HG02852 (cell line): Measurements from ENCODE around the gene CUZD1.
"Not testable (repeated sequence)": the region's sequence is repeated elsewhere in the genome, so short reads cannot be mapped to it uniquely, and the experiment has no call there.

Source experiments
- ATAC-seq: cut with Tn5 transposase; IDR thresholded peaks from one replicate; pipeline ENCODE4 v1.9.1; 2021; ENCODE audit warnings: mild to moderate bottlenecking, moderate library complexity; ENCODE audit not compliant: unreplicated experiment

CUZD1 gene, protein sequence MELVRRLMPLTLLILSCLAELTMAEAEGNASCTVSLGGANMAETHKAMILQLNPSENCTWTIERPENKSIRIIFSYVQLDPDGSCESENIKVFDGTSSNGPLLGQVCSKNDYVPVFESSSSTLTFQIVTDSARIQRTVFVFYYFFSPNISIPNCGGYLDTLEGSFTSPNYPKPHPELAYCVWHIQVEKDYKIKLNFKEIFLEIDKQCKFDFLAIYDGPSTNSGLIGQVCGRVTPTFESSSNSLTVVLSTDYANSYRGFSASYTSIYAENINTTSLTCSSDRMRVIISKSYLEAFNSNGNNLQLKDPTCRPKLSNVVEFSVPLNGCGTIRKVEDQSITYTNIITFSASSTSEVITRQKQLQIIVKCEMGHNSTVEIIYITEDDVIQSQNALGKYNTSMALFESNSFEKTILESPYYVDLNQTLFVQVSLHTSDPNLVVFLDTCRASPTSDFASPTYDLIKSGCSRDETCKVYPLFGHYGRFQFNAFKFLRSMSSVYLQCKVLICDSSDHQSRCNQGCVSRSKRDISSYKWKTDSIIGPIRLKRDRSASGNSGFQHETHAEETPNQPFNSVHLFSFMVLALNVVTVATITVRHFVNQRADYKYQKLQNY

DNA sequence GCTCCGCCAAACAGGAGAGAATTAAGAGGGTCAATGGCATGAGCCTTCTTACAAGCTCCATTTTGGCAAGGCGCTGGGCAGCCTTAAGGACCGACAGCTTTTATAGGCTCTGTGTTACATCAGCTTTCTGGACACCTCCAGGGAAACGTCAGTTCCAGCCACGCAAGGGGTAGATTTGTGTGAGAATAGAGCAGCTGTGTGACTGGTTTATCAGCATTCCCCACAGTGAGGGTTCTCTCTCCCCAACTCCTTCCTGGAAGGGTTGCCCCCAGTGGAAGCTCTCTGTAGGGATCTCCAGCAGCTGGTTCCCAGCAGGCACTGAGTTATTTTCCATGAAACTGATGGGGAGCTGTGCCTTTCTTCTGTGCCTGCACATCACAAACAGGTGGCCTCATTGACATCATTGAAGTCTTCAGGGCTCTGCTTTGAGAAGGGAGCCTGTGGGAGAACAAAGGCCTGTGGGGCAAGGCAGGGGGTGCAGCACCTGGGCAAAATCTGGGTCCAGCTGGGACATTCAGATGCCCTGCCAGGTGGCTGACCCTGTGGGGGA lies at the start of gene CUZD1:
Gene CUZD1, minus strand, starts transcription at position 75 of the 550 bp plus-strand sequence. Its CDS starts 14 bp downstream, at position 61.
- no peak for ATAC-seq

DNA sequence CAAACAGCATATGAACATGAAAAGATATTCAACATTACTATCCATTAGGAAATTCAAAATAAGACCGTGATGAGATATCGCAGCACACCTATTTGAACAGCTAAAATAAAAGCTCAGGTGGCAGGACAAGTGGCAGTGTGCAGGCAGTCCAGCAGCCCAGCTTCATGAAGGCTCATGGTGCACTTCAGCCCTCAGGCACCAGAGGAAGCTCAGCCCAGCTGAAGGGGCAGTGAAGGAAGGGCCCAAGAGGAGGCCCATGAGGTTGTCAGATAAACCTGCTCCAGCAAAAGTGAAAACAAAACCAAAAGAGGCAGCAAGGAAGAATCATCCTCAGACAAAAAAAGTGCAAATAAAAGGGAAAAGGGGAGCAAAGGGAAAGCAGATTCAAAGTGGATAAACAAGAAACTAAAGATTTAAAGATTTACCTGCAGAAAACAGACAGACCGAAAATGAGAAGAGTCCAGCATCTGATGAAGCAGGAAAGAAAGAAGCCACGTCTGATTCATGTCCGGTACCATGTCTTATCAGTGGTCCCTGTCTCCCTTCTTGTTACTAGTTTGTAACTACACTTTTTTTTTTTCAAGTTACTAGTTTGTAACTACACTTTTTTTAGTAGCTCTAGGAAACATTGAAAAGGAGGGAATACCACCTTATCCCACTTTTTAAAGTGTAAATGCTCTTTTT lies 48.7 kb upstream of the CUZD1 start:
- no peak for ATAC-seq

DNA sequence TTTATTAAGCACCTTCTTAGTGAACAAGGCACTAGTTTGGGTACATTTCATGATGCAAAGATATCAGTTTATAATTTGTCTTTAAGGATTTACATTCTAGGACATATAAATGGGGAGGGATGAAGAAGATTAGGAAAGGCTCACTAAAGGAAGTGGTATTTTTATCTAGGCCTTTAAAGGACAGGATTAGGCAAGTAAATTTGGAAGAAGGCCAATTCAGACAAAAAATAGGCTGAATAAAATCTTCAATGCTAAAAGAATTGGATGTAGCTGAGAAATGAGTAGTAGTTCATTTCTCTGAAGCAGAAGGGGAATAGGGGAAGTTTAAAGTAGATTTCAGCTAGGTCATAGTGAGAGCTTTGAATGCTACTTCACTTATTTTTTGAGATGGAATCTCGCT lies 38.5 kb upstream of the CUZD1 start:
- no peak for ATAC-seq

DNA sequence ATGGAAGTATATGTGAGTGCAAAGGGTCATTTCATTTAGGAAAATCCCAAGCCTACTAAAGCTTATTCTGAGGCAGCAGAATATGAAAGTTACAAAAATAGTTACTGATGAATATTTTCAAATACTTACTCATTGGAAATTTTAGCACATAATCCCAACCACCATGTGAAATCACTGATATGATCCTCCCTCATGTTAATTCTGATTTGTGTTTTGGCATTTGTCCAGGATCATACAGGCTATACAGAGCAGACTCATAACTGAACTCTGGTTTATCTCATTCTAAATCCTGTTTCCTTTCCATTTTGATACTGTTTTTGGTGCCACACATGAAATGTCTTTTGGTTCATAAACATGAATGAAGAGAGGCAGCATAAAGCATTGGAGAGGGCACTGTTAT lies 37.1 kb upstream of the CUZD1 start:
- ATAC-seq, result no peak

DNA sequence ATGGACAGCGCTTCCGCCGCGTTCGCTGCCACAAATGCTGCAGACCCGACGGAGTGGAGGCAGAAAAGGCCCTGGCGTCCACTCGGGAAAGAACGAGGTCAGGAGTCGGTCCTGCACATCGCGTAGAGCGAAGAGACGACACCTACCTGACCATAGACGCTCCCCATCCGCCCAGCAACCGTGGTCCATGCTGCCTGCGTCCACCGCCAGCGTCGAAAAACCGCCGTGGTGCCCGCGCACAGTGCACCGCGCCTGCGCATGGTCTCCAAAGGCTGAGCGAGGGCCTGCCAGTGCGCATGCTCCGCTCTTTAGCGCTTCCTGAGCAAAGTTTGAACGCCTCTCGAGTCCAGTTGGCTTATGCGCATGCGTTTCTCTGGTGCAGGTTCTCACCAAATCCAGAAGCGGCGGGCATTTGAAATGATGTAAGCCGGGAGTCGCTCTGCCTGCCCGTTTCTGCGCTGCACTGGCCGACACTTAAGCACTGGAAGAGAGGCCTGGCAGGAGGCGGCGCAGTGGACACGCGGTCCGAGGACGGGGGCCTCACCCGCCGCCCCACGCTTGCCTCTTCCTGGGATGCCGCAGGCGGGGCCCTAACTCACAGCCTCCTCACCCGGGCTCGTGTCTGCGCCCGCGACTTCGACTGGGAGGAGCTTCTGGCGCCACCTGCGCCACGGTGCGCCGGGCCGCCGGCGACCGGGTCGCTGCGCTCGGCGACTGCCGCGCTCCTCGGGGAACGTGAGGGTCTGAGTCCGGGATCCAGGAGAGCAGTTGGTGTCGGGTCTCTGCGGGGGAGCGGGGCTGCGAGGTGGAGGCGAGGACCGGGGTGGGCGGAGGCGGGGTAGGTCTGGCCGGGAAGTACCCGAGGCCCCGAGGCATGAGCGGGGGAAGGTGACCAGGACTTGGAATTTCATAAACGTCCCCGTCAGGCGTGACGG lies 33.9 kb upstream of the CUZD1 start, which contains the start of gene FAM24B:
Gene FAM24B, minus strand, starts transcription at position 243 of the 935 bp plus-strand sequence. CDS start 29,066 bp downstream, outside the sequence.
- peak; percentile 81 for ATAC-seq

DNA sequence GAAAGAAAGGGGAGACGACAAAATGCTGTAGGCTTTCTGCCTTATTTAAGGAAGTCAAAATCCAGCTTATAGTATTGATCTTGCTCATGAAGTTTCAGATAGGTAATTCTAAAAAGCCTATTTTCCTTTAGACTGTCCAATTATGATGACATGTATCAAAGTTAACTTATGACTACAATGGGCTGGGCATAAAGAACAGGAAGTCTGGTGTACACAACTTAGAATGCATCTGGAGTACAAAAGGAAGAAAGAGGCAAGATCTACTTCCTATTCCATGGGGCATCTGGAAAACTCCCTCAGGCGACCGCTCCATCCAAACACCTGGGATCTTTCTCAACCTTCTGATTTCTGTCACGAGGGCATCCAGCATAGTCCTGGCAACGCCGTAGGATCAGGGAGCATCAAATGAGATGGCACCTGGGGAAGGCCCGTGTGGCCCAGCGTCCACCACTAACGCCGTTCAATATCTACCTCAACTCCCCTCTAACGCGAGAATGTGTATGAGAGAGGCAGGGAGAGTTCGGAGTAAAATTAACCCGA lies 33.2 kb upstream of the CUZD1 start:
- ATAC-seq, result peak; percentile 13

DNA sequence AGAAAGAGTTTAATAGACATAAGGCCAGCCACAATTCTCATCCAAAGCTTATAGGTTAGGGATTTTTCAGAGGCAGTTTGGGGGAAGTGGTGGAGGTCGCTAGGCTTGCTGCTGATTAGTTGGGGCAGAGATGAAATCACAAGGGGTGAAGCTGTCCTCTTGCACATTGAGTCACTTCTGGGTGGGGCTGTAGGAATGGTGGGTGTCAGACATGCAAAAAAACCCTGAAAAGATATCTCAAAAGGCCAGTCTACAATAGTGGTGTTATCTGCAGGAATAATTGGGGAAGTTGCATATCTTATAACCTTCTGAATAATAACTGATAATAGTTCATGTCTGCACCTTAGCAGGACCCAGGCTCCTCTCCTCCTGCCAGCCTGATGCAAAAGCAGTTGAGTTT lies 31.6 kb upstream of the CUZD1 start:
- ATAC-seq, result no peak

DNA sequence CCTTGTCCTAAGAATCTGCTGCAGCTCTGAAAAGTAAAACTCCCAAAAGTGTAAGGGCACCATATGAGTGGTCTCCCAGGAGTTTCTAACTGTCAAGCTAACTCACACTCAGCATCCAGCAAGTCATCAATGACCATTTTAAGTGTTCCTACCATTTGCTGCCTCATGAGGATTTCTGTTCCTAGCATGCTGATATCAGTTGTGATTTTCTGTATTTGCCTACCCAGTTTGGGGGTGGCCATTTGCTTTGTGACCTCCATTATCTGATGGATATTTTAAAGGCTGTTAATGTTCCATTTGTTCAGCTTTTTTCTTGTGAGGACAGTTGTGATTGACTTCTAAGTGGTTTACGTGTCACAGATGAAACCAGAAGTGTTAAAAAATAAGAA lies 30.8 kb upstream of the CUZD1 start:
- no peak for ATAC-seq

DNA sequence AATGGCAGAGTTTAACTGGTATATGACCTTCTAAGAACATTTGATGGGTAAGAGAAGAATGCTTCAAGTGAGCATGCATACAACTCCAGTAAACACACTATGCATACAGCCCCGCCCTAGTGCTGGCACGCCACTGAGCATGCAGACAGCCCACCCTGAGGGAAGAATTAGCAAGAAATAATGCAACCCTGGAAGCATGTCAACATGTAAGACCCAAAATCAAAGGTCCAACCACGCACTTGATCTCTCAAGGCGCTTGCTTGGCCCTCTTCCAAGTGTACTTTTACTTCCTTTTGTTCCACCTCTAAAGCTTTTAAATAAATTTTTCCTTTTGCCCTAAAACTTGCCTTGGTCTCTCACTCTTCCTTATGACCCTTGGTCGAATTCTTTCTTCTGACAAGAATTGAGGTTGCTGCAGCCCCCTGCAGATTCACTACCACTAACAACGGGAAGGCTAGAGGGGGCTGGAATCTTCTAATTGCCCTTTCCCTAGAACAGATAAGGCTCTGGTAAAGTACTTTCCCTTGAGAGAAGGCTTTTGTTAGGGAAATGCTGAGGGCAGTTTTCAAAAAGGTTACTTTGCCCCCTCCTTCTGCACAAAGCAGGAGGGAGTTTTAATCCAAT lies 30.3 kb upstream of the CUZD1 start:
- ATAC-seq, result no peak

DNA sequence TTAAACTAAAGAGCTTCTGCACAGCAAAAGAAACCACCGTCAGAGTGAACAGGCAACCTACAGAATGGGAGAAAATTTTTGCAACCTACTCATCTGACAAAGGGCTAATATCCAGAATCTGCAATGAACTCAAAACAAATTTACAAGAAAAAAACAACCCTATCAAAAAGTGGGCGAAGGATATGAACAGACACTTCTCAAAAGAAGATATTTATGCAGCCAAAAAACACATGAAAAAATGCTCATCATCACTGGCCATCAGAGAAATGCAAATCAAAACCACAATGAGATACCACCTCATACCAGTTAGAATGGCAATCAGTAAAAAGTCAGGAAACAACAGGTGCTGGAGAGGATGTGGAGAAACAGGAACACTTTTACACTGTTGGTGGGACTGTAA lies 26.3 kb upstream of the CUZD1 start:
- ATAC-seq, result not testable (repeated sequence)

DNA sequence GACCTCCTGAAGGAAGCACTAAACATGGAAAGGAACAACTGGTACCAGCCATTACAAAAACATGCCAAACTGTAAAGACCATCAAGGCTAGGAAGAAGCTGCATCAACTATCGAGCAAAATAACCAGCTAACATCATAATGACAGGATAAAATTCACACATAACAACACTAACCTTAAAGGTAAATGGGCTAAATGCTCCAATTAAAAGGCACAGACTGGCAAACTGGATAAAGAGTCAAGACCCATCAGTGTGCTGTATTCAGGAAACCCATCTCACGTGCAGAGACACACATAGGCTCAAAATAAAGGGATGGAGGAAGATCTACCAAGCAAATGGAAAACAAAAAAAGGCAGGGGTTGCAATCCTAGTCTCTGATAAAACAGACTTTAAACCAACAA lies 23.1 kb upstream of the CUZD1 start:
- not testable (repeated sequence) for ATAC-seq

DNA sequence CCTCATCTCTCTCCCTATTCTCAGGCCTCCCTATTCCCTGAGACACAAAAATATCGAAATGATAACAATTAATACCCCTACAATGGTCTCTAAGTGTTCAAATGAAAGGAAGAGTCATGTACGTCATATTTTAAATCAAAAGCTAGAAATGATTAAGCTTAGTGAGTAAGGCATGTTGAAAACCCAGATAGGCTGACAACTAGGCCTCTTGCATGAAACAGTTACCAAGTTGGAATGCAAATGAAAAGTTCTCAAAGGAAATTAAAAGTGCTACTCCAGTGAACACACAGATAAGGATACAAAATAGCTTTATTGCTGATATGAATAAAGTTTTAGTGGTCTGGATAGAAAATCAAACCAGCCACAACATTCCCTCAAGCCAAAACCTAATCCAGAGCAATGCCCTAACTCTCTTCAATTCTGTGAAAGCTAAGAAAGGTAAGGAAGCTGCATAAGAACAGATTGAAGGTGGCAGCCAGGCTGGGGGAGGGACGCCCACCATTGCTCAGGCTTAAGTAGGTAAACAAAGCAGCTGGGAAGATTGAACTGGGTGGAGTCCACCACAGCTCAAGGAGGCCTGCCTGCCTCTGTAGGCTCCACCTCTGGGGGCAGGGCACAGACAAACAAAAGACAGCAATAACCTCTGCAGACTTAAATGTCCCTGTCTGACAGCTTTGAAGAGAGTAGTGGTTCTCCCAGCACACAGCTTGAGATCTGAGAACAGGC lies 21.3 kb upstream of the CUZD1 start:
- not testable (repeated sequence) for ATAC-seq

DNA sequence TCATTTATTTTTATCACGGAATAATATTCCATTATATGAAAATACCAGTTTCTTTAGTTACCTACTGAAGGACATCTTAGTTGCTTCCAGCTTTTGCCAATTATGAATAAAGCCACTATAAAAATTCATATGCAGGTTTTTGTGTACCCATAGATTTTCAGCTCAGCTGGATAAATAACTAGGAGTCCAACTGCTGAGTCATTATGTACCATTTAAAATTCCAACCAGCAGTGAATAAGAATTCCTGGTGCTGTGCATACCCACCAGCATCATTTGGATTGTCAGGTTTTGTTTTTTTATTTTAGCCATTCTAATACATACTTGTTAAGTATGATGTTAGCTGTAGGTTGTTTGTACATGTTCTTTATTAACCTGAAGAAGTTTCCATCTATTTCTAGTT lies 19.2 kb upstream of the CUZD1 start:
- no peak for ATAC-seq

DNA sequence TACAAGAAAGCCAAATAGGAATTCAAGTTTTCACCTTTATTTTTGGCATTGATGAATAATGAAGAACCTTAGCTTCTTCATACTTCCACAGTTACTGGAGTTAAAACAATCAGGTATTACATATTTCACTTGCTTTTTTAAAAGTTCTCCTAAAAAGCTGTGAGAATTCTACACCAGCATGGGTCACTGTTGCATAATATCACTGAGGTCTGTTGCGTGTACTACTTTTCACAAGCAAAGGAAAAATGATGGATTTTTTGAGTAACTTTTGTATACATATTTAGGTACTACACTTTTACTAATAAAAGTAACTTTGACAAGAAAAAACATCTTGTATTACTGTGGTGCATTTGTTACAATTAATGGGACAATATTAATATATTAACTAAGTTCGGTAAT lies 18.5 kb upstream of the CUZD1 start:
- ATAC-seq, result no peak

DNA sequence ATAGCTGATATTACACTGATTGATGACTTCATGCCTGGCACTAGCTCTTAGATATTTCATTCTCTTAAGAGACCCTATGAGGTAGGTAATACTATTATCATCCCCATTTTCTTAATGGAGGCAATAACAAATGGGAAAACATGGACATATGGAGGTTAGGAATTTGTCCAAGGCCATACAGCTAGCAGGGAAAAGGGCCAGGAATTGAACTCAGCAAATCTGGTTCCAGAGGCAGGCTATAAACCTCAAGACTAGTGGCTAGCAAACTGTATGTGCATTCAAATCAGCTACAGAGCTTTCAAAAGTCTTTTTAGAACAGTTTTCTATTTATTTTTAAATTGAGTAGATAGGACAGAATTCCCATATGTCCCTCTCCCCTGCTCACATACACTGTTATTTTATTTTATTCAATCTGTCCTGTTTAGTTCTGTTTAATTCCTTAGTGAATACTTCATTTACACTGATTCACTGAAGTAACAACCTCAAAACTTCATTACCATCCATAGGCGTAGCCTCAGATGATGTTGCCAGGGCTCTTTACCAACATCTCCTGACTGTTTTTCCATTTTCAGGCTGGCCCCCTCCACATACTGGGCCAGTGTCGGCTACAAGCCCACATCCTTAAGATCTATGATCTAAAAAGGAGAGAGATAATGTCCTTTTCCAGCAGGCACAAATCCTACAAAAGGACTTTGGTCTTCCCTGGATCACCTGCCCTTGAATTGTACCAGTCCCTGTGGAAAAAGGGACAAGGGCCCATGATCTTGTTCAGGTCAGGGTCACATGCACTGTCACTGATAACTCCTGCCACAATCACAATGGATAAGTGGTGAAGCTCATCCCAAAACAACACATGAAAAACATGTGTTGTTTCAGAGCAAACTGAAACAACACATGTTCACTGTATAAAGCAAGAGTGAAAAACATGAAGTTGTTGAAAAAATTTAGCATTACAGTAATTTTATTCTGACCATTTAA lies 17.8 kb upstream of the CUZD1 start:
- ATAC-seq, result no peak

DNA sequence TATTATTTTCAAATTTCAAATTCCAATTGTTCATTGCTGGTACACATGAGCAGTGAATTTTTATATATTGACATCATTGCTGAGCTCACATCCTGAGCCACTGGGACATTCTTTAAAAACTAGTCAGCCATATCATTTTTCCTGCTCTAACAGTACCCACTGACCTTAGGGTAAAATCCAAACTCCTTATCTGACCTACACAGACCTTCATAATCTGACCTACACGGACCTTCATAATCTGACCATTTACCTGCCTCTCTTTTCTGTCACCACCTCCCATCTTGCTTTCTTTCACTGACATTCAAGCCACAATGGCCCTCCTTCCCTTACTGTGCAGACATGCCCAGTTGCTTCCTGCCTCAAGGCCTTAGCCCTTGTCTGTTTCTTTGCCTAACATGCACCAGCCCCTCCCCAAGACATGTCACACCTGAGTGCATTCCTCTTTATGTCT lies 16.1 kb upstream of the CUZD1 start:
- no peak for ATAC-seq

DNA sequence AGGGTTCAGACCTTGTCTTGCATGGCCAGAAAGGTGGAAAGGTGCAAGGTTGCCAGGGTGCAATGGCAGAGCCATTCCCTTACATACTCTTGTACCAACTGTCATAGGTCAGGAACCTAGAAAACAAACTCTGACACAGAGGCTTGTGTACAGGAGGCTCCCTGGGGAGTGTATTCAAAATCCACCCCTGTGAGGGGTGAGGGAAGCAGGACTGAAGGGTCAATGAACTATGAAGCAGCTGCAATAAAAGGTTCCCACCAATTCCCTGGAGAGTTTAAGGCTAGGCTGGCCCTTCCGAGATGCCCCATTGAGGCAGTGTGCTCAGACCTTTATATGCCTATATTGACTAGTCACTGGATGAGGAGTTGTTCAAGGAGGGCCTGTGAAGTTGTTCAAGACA lies 13.9 kb upstream of the CUZD1 start:
- no peak for ATAC-seq

DNA sequence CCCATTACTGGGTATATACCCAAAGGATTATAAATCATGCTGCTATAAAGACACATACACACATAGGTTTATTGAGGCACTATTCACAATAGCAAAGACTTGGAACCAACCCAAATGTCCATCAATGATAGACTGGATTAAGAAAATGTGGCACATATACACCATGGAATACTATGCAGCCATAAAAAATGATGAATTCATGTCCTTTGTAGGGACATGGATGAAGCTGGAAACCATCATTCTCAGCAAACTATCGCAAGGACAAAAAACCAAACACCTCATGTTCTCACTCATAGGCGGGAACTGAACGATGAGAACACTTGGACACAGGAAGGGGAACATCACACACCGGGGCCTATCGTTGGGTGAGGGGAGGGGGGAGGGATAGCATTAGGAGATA lies 12.4 kb upstream of the CUZD1 start:
- not testable (repeated sequence) for ATAC-seq
